GM19455 (cell line): Measurements from ENCODE around the gene C11orf65.
"Not testable (repeated sequence)": the region's sequence is repeated elsewhere in the genome, so short reads cannot be mapped to it uniquely, and the experiment has no call there.

ENCODE experiments used
- ATAC-seq: cut with Tn5 transposase; IDR thresholded peaks from one replicate; pipeline ENCODE4 v1.9.1; 2021; ENCODE audit not compliant: unreplicated experiment

Gene C11orf65

GRCh38 chr11:108373505-108373904, 93.8 kb downstream of the C11orf65 start:
- ATAC-seq: not testable (repeated sequence)

- no peak for ATAC-seq
Observed at GRCh38 chr11:108370990-108371389, 96.3 kb downstream of the C11orf65 start.

- ATAC-seq: no peak
Observed at GRCh38 chr11:108370315-108370714, 97.0 kb downstream of the C11orf65 start.

GRCh38 chr11:108369064-108369463, 98.3 kb downstream of the C11orf65 start:
- no peak for ATAC-seq

GRCh38 chr11:108368134-108368533, 99.2 kb downstream of the C11orf65 start:
- no peak for ATAC-seq

GRCh38 chr11:108364159-108364558, 103.2 kb downstream of the C11orf65 start:
- no peak for ATAC-seq

GRCh38 chr11:108351468-108351867, 115.9 kb downstream of the C11orf65 start:
- ATAC-seq: no peak

- ATAC-seq: no peak
Observed at GRCh38 chr11:108346451-108346850, 120.9 kb downstream of the C11orf65 start.

- ATAC-seq: no peak
Observed at GRCh38 chr11:108345767-108346166, 121.6 kb downstream of the C11orf65 start.

GRCh38 chr11:108343714-108344113, 123.6 kb downstream of the C11orf65 start:
- no peak for ATAC-seq

- no peak for ATAC-seq
Observed at GRCh38 chr11:108341654-108342053, 125.7 kb downstream of the C11orf65 start.

GRCh38 chr11:108340973-108341372, 126.4 kb downstream of the C11orf65 start:
- ATAC-seq: no peak

- ATAC-seq: no peak
Observed at GRCh38 chr11:108338750-108339149, 128.6 kb downstream of the C11orf65 start.

- ATAC-seq: no peak
Observed at GRCh38 chr11:108333403-108333899, 133.9 kb downstream of the C11orf65 start.
